Activated T-helper 2 cell treated with anti-CD3 and anti-CD28 coated beads, Interferon-gamma antibody, Interleukin-2, Interleukin-4, amounts not matched to agents 10 μg/mL and 5 μg/mL and 100 μg/mL, durations not matched to agents 14 hours and 24 hours and 36 hours (primary cell): ENCODE measurements around the gene HOXC13. TPM values are rescaled to one million over a fixed set of nuclear protein-coding genes. Genes with fewer than 3 reads are reported as not detected.

ENCODE experiments used
- DNase-seq: peaks from one replicate; pipeline ENCODE4 v3.0.0; 2021; ENCODE audit warnings: low spot score
- H3K27ac Mint-ChIP-seq: one replicate; pipeline ENCODE4 v1.8.0; 2021; ENCODE audit warnings: mixed read lengths
- H3K27me3 Mint-ChIP-seq: one replicate; pipeline ENCODE4 v1.8.0; 2021; ENCODE audit warnings: low read depth, mixed read lengths
- H3K36me3 Mint-ChIP-seq: one replicate; pipeline ENCODE4 v1.8.0; 2021; ENCODE audit warnings: low read depth, mixed read lengths
- H3K4me1 Mint-ChIP-seq: one replicate; pipeline ENCODE4 v1.8.0; 2021; ENCODE audit warnings: low read depth, mixed read lengths
- H3K4me3 Mint-ChIP-seq: one replicate; pipeline ENCODE4 v1.8.0; 2021; ENCODE audit warnings: low read depth, mild to moderate bottlenecking, moderate library complexity, mixed read lengths
- H3K9me3 Mint-ChIP-seq: one replicate; pipeline ENCODE4 v1.8.0; 2021; ENCODE audit warnings: mixed read lengths
- intact Hi-C: fragments of 100-400 bp; cut with micrococcal nuclease; formaldehyde crosslinking; loops from one replicate; pipeline ENCODE4 v1.15.1; 2023
- total RNA-seq: library from RNA; stranded (reverse); gene quantifications from 2 replicates; pipeline ENCODE4 v1.2.3, GENCODE V29; 2022

The HOXC13 gene
- total RNA-seq = not detected in 2 replicates

GRCh38 chr12:53938326-53939140 is at the start of gene HOXC13:
Gene HOXC13, plus strand, starts transcription at chr12:53938831. Its CDS starts 76 bp downstream, at chr12:53938907.
- intact Hi-C loops = loop anchor here (5.0 to 10.0 kb wide), 2 partner anchors 34 to 56 kb away; partner anchors contain the start of genes HOTAIR and HOXC11
- no peak for DNase-seq
- H3K9me3 Mint-ChIP-seq = no peaks in the 10 kb centered on the region
- H3K27me3 Mint-ChIP-seq = peaks cover 90% of the 10 kb centered on the region
- H3K4me1 Mint-ChIP-seq = no peaks in the 10 kb centered on the region
- H3K4me3 Mint-ChIP-seq = no peak within 1 kb of the TSS
- H3K27ac Mint-ChIP-seq = no peak within 1 kb of the TSS
- H3K36me3 Mint-ChIP-seq = no peaks in the 10 kb centered on the region

- Mint-ChIP-seq H3K27ac (no peak overlapping the region), H3K36me3 (no peaks in the 10 kb centered on the region), H3K27me3 (peaks cover 42% of the 10 kb centered on the region), H3K4me3 (no peak overlapping the region), H3K4me1 (no peaks in the 10 kb centered on the region), H3K9me3 (no peaks in the 10 kb centered on the region)
- DNase-seq = no peak
- intact Hi-C loops = no loop called here
Observed at GRCh38 chr12:53890081-53890480, 48.5 kb upstream of the HOXC13 start.

DNA sequence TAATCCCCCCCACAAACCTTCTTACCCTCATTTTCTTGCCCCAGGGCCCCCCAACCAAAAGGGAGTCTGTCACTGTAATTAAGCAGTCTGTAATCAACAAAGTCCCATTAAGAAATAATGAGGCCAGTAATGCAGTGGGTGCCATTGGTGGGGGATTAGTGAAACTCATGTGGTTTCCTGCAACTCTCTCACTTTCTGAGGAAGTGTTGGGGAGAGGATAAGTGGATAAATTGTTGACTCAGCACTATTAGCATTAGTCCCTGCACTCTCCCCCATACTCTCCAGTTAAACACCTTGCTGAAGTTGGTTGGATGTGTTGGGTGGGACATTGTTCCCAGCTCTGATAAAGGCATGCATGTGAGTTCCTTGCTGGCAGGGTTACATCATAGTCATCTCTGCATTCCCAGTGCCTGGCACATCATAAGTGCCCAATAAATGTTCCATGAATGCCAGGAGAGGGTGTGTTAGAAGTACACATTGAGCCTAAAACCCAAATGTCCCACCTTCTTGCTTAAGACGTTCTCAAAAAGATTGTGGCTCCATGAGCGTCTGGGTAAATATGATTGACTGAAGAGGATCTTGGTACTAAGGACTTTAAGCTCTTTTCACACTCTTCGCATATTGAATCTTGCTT is 45.8 kb upstream of the HOXC13 start:
- H3K27me3 Mint-ChIP-seq = peaks cover 36% of the 10 kb centered on the region

GRCh38 chr12:53899230-53899629 is 39.4 kb upstream of the HOXC13 start:
- H3K27me3 Mint-ChIP-seq = peaks cover 44% of the 10 kb centered on the region
- intact Hi-C loops = no loop called here
- no peaks in the 10 kb centered on the region for H3K4me1 Mint-ChIP-seq
- H3K36me3 Mint-ChIP-seq = no peaks in the 10 kb centered on the region
- H3K9me3 Mint-ChIP-seq = no peaks in the 10 kb centered on the region
- H3K27ac Mint-ChIP-seq = no peak overlapping the region
- no peak for DNase-seq
- H3K4me3 Mint-ChIP-seq = no peak overlapping the region

More for the DNA sequence above, 45.8 kb upstream of the HOXC13 start:
- Mint-ChIP-seq H3K4me3 (no peak overlapping the region), H3K9me3 (no peaks in the 10 kb centered on the region), H3K27ac (no peak overlapping the region), H3K36me3 (no peaks in the 10 kb centered on the region), H3K4me1 (no peaks in the 10 kb centered on the region)
- DNase-seq = no peak
- intact Hi-C loops = no loop called here

DNA sequence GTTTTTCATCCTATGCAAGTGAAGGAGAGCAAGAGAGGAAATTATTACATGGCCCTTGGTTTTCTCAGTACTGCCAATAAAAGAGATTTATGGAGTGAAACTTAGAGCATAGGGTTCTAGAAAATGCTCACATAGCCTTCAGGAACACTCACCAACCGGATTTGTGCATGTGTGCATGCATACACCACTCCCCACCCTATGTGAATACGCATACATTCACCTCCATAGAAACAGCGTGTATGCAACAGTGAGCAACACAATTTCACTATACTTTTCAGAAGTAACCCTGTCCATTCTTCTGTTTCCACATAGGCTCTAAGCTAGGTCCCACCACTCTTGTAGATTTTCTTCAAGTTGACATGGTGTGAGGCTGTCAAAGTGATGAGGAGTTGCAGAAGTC is 31.5 kb upstream of the HOXC13 start:
- H3K27ac Mint-ChIP-seq = no peak overlapping the region
- no peak overlapping the region for H3K4me3 Mint-ChIP-seq
- intact Hi-C loops = no loop called here
- H3K9me3 Mint-ChIP-seq = no peaks in the 10 kb centered on the region
- H3K4me1 Mint-ChIP-seq = no peaks in the 10 kb centered on the region
- DNase-seq = no peak
- no peaks in the 10 kb centered on the region for H3K36me3 Mint-ChIP-seq
- peaks cover 24% of the 10 kb centered on the region for H3K27me3 Mint-ChIP-seq

DNA sequence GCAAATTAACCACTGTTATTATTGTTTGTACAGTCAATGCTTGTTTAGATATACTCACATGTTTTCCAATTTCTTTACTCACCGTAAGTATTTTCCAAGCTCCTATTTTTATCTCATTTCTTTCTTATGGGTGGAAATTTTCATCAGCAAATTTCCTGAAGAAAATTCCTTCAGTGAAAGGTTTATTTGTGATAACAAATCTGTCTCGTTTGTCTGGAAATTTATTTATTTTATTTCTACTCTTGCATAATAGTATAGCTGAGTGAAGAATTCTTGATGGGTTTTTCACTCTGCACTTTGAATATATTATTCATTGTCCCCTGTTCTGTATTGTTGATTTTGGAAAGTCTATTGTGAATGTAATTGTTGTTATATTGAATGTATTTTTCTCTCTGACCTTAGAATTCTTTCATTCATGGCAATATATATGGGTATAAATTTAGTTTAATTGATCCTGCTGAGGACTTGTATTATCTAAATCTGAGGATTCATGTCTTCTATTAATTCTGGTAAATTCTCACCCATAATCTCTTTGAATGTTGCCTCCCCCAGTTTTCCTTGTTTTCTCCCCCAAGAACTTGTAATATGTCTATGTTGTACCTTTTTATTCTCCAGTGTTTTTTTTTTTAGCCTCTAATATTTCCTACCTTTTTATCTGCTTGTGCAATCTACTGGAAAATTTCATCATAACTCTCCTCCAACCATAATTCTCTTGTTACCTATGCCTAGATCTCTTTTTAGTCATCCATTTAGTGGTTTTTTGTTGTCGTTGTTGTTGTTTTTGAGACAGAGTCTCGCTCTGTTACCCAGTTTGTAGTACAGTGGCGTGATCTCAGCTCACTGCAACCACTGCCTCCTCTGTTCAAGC is 21.6 kb upstream of the HOXC13 start:
- H3K9me3 Mint-ChIP-seq = no peaks in the 10 kb centered on the region
- no peaks in the 10 kb centered on the region for H3K4me1 Mint-ChIP-seq
- no peak for DNase-seq
- H3K27me3 Mint-ChIP-seq = peaks cover 57% of the 10 kb centered on the region
- no peak overlapping the region for H3K4me3 Mint-ChIP-seq
- no peaks in the 10 kb centered on the region for H3K36me3 Mint-ChIP-seq
- intact Hi-C loops = no loop called here
- no peak overlapping the region for H3K27ac Mint-ChIP-seq

- intact Hi-C loops = loop anchor here (5.0 kb wide), 1 partner anchor 38 kb away; no protein-coding TSS in a partner anchor
- Mint-ChIP-seq H3K27ac (no peak overlapping the region), H3K27me3 (peaks cover 86% of the 10 kb centered on the region), H3K36me3 (no peaks in the 10 kb centered on the region), H3K9me3 (no peaks in the 10 kb centered on the region), H3K4me1 (no peaks in the 10 kb centered on the region), H3K4me3 (no peak overlapping the region)
- no peak for DNase-seq
Observed at GRCh38 chr12:53924521-53925405, 13.9 kb upstream of the HOXC13 start.

DNA sequence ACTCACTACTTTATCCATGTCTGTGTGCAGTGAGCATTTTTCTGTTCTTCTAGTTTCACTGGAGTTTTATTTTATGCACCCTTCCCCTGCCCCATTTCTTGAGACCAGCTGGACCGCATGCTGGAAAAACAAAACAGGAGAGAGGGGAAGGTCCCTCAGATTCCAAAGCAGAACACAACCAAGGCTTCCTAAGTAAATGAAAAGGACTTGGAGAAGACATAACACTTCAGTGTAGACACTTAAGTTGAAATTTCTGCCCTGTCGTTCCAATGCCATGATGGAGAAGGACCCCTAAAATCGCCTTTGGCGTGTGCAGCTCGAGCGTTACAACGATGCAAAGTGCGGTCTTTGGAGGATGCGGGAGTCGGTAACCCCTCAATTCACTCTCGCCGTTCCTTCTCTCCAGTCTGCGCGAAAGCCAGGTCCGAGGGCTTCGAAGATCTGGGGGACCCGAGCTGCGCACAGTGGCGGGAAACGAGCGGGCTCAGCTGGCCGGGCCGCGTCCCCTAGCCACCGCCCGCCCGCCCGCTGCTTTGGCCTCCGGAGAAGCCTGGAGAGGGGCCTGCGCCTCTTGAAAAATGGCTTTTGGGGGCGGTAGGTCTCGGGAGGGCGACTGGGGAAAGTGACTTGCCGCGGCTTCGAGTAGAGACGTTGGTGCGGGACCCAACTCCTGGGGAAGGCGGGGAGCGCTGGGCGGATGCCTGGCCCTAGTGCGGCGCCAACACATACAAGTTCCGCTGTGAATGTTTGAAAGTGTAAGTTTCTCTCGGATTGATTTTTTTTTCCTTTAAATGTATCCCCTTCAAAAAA is 11.2 kb upstream of the HOXC13 start:
- H3K27me3 Mint-ChIP-seq = peaks cover 89% of the 10 kb centered on the region
- no peak overlapping the region for H3K4me3 Mint-ChIP-seq
- no peaks in the 10 kb centered on the region for H3K36me3 Mint-ChIP-seq
- intact Hi-C loops = loop anchor here (5.0 kb wide), 1 partner anchor 35 kb away; no protein-coding TSS in a partner anchor
- no peak overlapping the region for H3K27ac Mint-ChIP-seq
- no peaks in the 10 kb centered on the region for H3K9me3 Mint-ChIP-seq
- no peak for DNase-seq
- H3K4me1 Mint-ChIP-seq = no peaks in the 10 kb centered on the region

DNA sequence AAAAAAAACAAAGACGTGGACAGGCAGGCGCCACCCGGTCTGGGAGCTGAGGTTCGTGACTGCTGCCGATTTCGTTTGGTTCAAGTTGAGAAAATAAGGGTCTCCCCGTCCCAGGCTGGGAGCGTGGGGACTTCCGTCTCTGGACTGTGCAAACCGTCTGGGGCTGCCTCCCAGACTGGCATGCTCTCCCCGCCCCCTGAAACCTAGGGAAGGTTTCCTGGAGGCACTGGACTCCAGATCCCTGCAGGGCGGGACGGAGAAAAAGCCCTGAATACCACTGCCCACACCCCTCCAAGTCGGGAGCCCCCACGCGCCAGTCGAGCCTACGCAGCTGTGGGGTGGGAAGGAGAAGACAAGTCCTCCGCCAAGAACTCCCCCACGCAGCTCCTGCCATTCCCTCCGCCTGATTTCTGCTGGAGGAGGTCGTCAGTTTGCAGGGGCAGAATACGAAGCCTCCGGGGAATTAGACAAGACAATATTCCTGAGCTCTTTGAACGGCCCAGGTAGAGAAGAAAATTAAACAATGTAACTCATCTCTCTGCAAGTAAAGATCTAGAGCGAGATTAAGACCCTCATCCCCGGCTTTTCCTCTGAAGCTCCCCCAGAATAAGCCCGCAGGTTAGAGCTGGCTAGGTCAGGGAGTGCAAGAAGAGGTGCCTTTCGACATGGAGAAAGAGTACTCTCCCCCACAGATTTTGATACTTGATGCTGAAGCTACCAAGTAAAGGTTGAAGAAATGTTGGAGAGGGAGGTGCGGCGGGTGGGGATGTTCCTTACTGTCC is 10.4 kb upstream of the HOXC13 start:
- H3K9me3 Mint-ChIP-seq = no peaks in the 10 kb centered on the region
- DNase-seq = no peak
- H3K4me1 Mint-ChIP-seq = no peaks in the 10 kb centered on the region
- intact Hi-C loops = loop anchor here (5.0 kb wide), 1 partner anchor 34 kb away; no protein-coding TSS in a partner anchor
- H3K27ac Mint-ChIP-seq = no peak overlapping the region
- peaks cover 90% of the 10 kb centered on the region for H3K27me3 Mint-ChIP-seq
- H3K36me3 Mint-ChIP-seq = no peaks in the 10 kb centered on the region
- no peak overlapping the region for H3K4me3 Mint-ChIP-seq

DNA sequence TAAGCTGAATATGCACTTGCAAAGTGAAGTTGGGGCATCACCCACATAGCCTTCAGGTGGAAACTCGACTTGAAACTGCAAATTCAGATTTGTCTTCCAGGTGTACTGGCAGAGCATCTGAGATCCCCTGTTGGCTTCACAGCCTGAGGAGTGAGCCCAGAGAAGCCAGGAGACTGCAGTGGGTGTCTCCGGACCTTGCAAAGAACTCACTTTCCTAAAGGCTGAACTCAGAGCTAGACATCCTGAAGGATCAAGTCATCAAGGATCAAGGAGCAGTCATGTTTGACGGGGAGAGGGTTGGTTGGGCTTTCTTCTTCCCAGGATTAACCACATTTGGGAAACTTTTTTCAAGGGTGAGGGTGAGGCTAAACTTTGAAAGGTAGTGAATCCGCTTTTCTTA is 9.1 kb upstream of the HOXC13 start:
- Mint-ChIP-seq H3K9me3 (no peaks in the 10 kb centered on the region), H3K27me3 (peaks cover 92% of the 10 kb centered on the region)
- intact Hi-C loops = loop anchor here (5.0 kb wide), 1 partner anchor 33 kb away; no protein-coding TSS in a partner anchor

More for the DNA sequence above, 9.1 kb upstream of the HOXC13 start:
- DNase-seq = no peak
- H3K27ac Mint-ChIP-seq = no peak overlapping the region
- no peaks in the 10 kb centered on the region for H3K36me3 Mint-ChIP-seq
- H3K4me3 Mint-ChIP-seq = no peak overlapping the region
- H3K4me1 Mint-ChIP-seq = no peaks in the 10 kb centered on the region
